Dermis blood vessel endothelial cell (primary cell): Measurements from ENCODE around the gene RPS6KB1. TPM values are rescaled to one million over a fixed set of nuclear protein-coding genes. Genes with fewer than 3 reads are reported as not detected.
"Not testable (repeated sequence)": the region's sequence is repeated elsewhere in the genome, so short reads cannot be mapped to it uniquely, and the experiment has no call there.

Experiments used
- DNase-seq: peaks from one replicate; pipeline ENCODE4 v3.0.0; 2010
- total RNA-seq: library from RNA; depleted of rRNA; stranded (reverse); fragments of >200 nt; gene quantifications from 2 replicates; pipeline ENCODE4 v1.2.3, GENCODE V29; 2014

The RPS6KB1 gene
- total RNA-seq, 1 donor from 2014 or later = 22.5 TPM

DNA sequence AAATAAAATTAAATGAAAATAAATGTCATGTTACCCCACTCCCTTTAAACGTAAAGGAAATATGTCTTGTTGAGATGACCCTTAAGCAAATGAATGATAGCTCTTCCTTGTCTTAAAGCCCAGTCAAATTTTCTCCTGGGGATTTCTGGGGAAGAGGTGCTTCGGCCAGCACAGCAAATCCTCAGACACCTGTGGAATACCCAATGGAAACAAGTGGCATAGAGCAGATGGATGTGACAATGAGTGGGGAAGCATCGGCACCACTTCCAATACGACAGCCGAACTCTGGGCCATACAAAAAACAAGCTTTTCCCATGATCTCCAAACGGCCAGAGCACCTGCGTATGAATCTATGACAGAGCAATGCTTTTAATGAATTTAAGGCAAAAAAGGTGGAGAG, 53.5 kb downstream of the RPS6KB1 start:
- not testable (repeated sequence) for DNase-seq

GRCh38 chr17:59947310-59947709, 54.4 kb downstream of the RPS6KB1 start:
- DNase-seq = not testable (repeated sequence)

DNA sequence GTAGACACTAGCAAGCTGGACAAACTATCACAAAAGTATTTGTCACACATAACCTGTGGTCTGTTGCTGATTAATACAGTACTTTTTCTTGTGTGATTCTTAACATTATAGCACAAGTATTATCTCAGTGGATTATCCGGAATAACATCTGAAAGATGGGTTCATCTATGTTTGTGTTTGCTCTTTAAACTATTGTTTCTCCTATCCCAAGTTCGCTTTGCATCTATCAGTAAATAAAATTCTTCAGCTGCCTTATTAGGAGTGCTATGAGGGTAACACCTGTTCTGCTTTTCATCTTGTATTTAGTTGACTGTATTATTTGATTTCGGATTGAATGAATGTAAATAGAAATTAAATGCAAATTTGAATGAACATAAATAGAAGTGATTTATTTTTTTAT, 57.1 kb downstream of the RPS6KB1 start:
- no peak for DNase-seq

GRCh38 chr17:59954856-59955255, 61.9 kb downstream of the RPS6KB1 start:
- no peak for DNase-seq

DNA sequence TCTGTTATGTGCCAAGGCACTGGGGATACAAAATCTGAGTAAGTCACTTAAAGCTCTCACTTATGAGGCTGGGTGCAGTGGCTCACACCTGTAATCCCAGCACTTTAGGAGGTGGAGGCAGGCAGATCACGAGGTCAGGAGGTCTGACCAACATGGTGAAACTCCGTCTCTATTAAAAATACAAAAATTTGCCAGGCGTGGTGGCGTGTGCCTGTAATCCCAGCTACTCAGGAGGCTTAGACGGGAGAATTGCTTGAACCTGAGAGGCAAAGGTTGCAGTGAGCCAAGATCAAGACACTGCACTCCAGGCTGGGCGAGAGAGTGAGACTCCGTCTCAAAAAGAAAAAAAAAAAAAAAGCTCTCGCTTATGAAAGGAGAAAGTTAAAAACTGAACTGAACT, 66.7 kb downstream of the RPS6KB1 start:
- not testable (repeated sequence) for DNase-seq

DNA sequence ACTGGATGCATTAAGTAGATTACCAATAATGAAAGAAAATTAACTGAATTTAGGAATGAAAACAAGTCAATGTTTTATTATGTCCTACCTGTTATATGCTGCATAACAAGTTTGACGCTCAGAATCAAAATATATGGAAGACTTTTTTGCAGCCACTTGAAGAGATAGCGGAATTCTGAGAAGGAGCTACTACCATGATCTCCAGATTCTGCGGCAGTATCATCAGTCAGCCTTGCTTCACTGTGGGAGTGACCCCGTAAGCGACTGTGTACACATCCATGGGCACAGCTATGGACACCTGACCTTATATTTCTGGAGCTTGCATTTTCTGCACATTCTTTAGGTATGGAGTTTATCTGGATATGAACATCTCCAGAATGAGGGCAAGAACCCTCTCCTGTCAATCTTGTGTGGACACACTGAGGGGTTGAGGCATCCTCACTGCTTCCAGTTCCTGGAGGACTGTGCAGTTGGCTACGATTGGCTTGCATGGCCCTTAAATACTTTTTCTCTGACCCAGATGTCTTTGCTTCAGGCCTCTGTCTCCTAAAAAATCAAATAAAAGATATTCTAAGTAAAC, 69.9 kb downstream of the RPS6KB1 start:
- no peak for DNase-seq

GRCh38 chr17:59963738-59964481, 71.0 kb downstream of the RPS6KB1 start:
- DNase-seq = peak; percentile 60

DNA sequence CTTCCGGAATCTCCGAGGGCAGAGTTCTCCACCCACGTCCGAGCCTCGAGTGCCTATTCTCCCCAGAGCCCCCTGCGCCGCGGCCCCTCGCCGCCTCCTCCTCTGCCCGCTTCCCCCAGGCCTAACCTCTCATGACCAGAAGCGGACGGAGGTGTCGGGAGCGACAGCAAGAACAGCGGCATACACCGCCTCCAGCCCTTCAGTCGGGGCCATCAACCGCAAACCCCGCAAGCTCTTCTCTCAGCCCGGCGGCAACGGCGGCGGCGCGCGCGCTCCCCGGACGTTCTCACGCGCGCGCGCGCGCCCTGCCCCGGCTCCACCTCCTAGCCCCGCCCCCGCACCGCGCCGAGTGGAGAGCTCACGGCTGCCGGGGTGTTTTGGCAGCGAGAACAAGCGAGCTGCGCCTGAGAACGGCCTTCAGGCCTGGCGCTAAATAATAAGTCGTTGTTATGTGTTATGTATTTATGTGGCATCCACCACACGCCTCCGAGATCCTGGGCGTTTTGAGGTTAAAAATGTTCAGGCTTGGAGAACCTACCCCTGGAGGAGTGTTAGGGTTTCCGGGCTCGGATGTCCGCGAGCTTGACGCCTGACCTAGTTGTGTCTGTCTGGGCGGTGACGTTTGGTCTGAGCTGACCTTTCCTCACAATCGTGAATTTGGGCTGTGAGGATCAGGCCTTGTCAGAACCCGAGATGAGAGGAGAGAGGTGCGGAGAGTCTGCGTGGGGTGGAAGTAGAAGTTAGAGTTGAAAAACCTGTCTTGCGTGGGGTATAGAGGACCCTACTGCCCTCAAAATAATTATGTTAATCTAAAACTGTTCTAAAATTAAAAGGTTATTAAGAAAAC, 71.8 kb downstream of the RPS6KB1 start, which contains the start of gene RNFT1:
Gene RNFT1 (minus strand): TSS at position 259 of the 847 bp plus-strand sequence. CDS start 77 bp downstream, at position 182.
- DNase-seq = peak; percentile 83

GRCh38 chr17:59971771-59972170, 78.8 kb downstream of the RPS6KB1 start:
- not testable (repeated sequence) for DNase-seq

DNA sequence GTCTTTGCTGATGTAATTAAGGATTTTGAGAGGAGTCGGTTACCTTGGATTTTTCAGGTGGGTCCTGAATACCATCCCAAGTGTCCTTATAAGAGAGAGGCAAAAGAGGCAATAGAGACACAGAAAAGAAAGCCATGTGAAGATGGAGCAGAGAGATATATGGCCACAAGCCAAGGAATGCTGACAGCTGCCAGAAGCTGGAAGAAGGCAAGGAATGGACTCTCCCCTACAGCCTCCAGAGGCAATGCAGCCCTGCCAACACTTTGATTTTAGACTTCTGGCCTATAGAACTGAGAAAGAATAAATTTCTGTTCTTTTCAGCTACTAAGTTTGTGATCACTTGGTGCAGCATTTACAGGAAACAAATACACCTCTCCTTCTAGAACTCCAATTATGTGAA, 79.9 kb downstream of the RPS6KB1 start:
- DNase-seq = no peak

DNA sequence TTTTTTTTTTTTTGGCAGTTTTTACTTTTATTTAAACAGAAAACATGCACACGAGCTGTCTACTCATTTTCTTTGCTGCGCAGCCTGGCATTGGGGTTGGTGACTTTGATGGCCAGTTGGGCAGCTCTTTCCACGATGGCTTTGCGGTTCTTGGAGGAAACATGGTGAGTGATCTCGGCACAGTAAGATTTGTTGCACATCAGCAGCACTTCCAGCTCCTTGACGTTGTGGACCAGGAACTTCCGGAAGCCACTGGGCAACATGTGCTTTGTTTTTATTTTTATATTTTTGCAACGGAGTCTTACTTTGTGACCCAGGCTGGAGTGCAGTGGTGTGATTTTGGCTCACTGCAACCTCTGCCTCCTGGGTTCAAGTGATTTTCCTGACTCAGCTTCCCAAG, 80.6 kb downstream of the RPS6KB1 start:
- not testable (repeated sequence) for DNase-seq

DNA sequence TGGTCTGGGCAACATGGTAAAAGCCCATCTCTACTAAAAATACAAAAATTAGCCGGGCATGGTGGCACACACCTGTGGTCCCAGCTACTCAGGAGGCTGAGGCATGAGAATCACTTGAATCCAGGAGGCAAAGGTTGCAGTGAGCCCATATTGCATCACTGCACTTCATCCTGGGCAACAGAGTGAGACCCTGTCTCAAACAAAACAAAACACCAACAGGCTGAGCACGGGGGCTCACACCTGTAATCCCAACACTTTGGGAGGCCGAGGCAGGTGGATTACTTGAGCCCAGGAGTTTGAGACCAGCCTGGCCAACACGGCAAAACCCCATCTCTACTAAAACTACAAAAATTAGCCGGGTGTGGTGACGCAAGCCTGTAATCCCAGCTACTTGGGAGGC, 82.2 kb downstream of the RPS6KB1 start:
- not testable (repeated sequence) for DNase-seq

GRCh38 chr17:59996608-59997007, 103.7 kb downstream of the RPS6KB1 start:
- not testable (repeated sequence) for DNase-seq

Other genes with a start within 250 kb of the RPS6KB1 start
- 28.2 and 36.6 TPM in 2 replicates for gene PTRH2, start 185.7 kb upstream of the RPS6KB1 start, total RNA-seq
- 141 and 209 TPM in 2 replicates for gene VMP1, start 185.5 kb upstream of the RPS6KB1 start, total RNA-seq
- gene TUBD1, start 178 bp upstream of the RPS6KB1 start, total RNA-seq = 8.7 and 8.9 TPM in 2 replicates
- gene RNFT1, start 71.6 kb downstream of the RPS6KB1 start, total RNA-seq = 18.2 and 18.9 TPM in 2 replicates
- gene HEATR6, start 185.8 kb downstream of the RPS6KB1 start, total RNA-seq = 12.5 and 13.8 TPM in 2 replicates